ENCODE results near the gene MTMR3. TPM values are rescaled to one million over a fixed set of nuclear protein-coding genes. Genes with fewer than 3 reads are reported as not detected.

Gene MTMR3
- total RNA-seq, 3 donors from 2014 or later, result 57.0 to 90.0 (median 67.2) TPM

DNA sequence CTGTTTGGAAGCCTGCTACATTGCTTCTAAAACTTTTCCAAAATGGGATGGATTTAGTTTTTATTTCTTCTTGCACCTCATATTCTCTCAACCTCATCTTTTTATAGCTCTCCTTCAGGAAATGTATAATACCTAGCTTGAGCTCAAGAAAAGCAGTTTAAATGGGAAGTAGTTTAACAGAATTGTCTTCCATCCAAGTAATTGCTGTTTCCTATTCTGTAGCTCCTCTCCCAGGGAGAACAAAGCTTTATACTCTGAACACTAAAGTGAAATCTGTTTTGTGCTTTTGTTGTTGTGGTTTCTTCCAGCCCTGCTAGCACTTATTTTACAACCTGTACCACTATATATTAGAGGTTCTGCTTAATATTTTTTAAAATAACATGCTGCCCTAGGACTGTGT, 114.1 kb downstream of the MTMR3 start:
- intact Hi-C loops (cut with DNase I; ENCODE audit: low total_unique reads), result no loop called here
- no peaks in the 10 kb centered on the region for H3K36me3 ChIP-seq
- H3K27ac ChIP-seq, result no peak overlapping the region
- no peaks in the 10 kb centered on the region for H3K27me3 ChIP-seq
- H3K4me3 ChIP-seq, result no peak overlapping the region
- H3K4me1 ChIP-seq, result peaks cover 0 to 5% of the 10 kb centered on the region in 2 donors
- TF ChIP-seq, protein P1, sequence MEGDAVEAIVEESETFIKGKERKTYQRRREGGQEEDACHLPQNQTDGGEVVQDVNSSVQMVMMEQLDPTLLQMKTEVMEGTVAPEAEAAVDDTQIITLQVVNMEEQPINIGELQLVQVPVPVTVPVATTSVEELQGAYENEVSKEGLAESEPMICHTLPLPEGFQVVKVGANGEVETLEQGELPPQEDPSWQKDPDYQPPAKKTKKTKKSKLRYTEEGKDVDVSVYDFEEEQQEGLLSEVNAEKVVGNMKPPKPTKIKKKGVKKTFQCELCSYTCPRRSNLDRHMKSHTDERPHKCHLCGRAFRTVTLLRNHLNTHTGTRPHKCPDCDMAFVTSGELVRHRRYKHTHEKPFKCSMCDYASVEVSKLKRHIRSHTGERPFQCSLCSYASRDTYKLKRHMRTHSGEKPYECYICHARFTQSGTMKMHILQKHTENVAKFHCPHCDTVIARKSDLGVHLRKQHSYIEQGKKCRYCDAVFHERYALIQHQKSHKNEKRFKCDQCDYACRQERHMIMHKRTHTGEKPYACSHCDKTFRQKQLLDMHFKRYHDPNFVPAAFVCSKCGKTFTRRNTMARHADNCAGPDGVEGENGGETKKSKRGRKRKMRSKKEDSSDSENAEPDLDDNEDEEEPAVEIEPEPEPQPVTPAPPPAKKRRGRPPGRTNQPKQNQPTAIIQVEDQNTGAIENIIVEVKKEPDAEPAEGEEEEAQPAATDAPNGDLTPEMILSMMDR (IDR thresholded peaks at IDR 0.05), result no peak
- no peak for TF ChIP-seq POLR2AphosphoS5 (IDR thresholded peaks at IDR 0.05)
- TF ChIP-seq POLR2A (IDR thresholded peaks at IDR 0.05), result no peak
- H3K9me3 ChIP-seq, result no peaks in the 10 kb centered on the region
- DNase-seq (ENCODE audit: low spot score in 2 of 2), result no peak

DNA sequence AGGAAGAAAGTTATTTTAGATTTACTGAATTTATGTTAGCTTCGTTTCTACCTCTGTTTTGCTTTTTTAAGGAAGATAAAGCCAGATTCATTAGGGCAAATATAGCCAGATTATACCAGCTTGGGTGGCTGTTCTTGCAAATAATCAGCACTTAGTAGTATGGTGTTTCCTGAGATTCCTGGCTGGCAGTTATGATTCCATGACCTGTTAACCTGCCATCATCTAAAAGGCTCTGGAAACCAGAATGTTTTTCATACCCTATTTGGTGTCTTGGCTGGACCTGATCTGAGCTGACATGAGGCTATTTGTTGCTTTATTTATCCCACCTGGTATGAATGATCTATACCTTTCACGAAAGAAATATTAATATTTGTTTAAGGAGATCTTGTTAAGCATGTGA, 114.5 kb downstream of the MTMR3 start:
- no peaks in the 10 kb centered on the region for H3K36me3 ChIP-seq
- no peak for TF ChIP-seq POLR2AphosphoS5 (IDR thresholded peaks at IDR 0.05)
- no peak for TF ChIP-seq POLR2A (IDR thresholded peaks at IDR 0.05)
- TF ChIP-seq, protein P1 (IDR thresholded peaks at IDR 0.05), result no peak
- H3K9me3 ChIP-seq, result no peaks in the 10 kb centered on the region
- no peak overlapping the region for H3K27ac ChIP-seq
- peaks cover 0 to 5% of the 10 kb centered on the region in 2 donors for H3K4me1 ChIP-seq
- H3K27me3 ChIP-seq, result no peaks in the 10 kb centered on the region
- no peak overlapping the region for H3K4me3 ChIP-seq
- no peak for DNase-seq (ENCODE audit: low spot score in 2 of 2)
- intact Hi-C loops (cut with DNase I; ENCODE audit: low total_unique reads), result no loop called here

DNA sequence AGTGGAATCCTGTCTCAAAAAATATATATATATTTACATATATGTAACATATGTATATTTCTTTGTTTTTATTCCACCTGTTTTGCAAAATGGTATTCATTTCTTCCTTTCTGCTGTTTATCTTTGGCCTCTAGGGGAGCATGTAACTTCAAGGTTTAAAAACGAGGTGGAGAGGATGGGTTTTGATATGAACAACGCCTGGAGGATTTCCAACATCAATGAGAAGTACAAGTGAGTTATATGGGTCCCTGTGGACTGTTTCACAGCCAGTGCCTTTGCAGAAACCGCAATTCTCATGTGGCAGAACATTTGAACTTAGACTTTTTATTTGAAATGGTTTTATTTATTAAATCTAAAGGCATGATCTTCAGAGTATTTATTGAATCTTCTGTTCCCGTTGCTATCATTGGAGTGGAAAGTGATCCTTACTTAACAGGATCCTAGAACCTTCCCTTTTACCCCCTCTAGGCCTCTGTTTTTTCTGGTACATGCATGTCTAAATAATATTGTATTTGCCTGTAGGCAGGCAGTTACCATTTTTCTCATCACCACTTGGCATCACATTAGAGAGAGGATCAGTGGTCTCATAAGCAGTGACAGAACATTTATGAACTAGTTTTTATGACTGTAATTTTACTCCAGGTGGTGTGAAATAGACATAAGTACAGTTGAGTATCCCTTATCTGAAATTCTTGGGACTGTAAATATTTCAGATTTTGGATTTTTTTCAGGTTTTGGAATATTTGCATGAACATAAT, 115.8 kb downstream of the MTMR3 start:
- intact Hi-C loops (cut with DNase I; ENCODE audit: low total_unique reads), result no loop called here
- no peak overlapping the region for H3K4me3 ChIP-seq
- H3K27ac ChIP-seq, result no peak overlapping the region
- H3K27me3 ChIP-seq, result no peaks in the 10 kb centered on the region
- H3K4me1 ChIP-seq, result peaks cover 0 to 5% of the 10 kb centered on the region in 2 donors
- no peak for DNase-seq (ENCODE audit: low spot score in 2 of 2)
- no peaks in the 10 kb centered on the region for H3K9me3 ChIP-seq
- TF ChIP-seq, protein P1 (IDR thresholded peaks at IDR 0.05), result peak in 1 of 3 donors; percentile 45
- no peak for TF ChIP-seq POLR2A (IDR thresholded peaks at IDR 0.05)
- no peaks in the 10 kb centered on the region for H3K36me3 ChIP-seq

DNA sequence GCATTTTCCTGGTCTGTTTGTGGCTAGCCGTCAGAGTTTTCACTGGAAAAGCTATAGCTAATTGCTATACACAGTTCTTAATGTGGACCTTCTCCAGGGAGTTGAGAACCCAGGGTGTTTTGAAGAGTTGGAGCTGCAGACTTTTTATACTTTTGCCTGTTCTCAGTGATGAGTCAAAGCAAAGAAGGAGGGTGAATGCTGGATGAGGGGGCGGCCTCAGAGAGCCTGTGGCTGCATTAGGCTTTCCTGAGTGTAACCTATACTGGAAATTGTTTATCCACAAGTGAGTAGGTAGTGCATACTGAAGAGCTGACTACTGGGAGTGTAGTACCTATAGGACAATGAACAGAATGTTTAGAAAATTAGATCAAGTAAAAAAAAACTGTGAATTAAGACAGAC, 117.6 kb downstream of the MTMR3 start:
- TF ChIP-seq POLR2A (IDR thresholded peaks at IDR 0.05), result no peak
- TF ChIP-seq, protein P1 (IDR thresholded peaks at IDR 0.05), result no peak
- Histone ChIP-seq H3K36me3 (no peaks in the 10 kb centered on the region), H3K27ac (no peak overlapping the region), H3K27me3 (no peaks in the 10 kb centered on the region), H3K9me3 (no peaks in the 10 kb centered on the region), H3K4me1 (no peaks in the 10 kb centered on the region), H3K4me3 (no peak overlapping the region)
- DNase-seq (ENCODE audit: low spot score in 2 of 2), result no peak
- intact Hi-C loops (cut with DNase I; ENCODE audit: low total_unique reads), result no loop called here

DNA sequence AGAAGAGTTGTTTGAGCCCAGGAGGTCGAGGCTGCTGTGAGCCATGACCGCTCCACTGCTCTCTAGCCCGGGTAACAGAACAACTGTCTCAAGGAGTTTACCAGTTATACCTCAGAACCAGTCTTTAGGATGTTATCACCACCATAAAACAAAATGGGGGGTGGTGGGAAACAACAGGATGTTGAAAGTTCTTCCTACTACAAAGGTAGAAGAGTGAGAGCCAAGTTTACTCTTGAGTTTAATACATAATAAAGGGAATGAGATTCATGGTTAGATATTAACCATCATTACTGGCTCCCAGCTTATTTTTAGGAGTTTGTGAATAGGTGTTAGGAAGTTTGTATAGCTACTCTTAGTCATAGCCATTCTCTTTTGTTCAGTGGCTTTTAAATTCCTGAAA, 118.5 kb downstream of the MTMR3 start:
- H3K4me1 ChIP-seq, result no peaks in the 10 kb centered on the region
- H3K27me3 ChIP-seq, result no peaks in the 10 kb centered on the region
- TF ChIP-seq, protein P1 (IDR thresholded peaks at IDR 0.05), result no peak
- TF ChIP-seq POLR2A (IDR thresholded peaks at IDR 0.05) (no peak), POLR2AphosphoS5 (IDR thresholded peaks at IDR 0.05) (no peak)
- intact Hi-C loops (cut with DNase I; ENCODE audit: low total_unique reads), result no loop called here
- H3K4me3 ChIP-seq, result no peak overlapping the region
- no peaks in the 10 kb centered on the region for H3K36me3 ChIP-seq
- no peaks in the 10 kb centered on the region for H3K9me3 ChIP-seq
- no peak for DNase-seq (ENCODE audit: low spot score in 2 of 2)
- no peak overlapping the region for H3K27ac ChIP-seq

All from breast epithelium (tissue), 4 donors.